Measurements from ENCODE around the gene PCDH9.
"Not testable (repeated sequence)": the region's sequence is repeated elsewhere in the genome, so short reads cannot be mapped to it uniquely, and the experiment has no call there.

The PCDH9 gene

DNA sequence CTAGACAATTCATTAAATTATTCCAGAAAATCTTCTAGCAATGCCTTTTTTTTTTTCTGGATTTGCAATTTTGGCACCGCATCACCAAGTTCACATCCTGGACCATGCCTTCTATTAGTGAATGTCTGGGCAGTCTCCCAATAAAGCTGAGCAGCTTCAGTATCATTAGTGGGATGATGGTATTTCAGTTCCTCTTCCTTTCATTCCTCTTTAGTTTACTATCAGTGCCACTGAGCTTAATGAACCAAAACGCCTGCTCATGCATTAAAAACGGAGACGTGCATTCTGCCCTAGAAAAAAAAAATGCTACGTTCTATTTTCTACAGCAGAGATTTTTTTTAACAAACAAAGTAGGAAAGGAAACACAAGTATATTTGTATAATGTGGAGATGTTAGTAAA, 343.0 kb downstream of the PCDH9 start:
- no peak overlapping the region for H3K4me3 ChIP-seq (ENCODE audit: control insufficient read depth, low read depth, low read length)
- peak; percentile 41 for DNase-seq (ENCODE audit: low read depth)
- TF ChIP-seq, protein P1, sequence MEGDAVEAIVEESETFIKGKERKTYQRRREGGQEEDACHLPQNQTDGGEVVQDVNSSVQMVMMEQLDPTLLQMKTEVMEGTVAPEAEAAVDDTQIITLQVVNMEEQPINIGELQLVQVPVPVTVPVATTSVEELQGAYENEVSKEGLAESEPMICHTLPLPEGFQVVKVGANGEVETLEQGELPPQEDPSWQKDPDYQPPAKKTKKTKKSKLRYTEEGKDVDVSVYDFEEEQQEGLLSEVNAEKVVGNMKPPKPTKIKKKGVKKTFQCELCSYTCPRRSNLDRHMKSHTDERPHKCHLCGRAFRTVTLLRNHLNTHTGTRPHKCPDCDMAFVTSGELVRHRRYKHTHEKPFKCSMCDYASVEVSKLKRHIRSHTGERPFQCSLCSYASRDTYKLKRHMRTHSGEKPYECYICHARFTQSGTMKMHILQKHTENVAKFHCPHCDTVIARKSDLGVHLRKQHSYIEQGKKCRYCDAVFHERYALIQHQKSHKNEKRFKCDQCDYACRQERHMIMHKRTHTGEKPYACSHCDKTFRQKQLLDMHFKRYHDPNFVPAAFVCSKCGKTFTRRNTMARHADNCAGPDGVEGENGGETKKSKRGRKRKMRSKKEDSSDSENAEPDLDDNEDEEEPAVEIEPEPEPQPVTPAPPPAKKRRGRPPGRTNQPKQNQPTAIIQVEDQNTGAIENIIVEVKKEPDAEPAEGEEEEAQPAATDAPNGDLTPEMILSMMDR (conservative IDR thresholded peaks at IDR 0.05; ENCODE audit: control insufficient read depth, insufficient read depth, low read depth, low read length), result no peak

DNA sequence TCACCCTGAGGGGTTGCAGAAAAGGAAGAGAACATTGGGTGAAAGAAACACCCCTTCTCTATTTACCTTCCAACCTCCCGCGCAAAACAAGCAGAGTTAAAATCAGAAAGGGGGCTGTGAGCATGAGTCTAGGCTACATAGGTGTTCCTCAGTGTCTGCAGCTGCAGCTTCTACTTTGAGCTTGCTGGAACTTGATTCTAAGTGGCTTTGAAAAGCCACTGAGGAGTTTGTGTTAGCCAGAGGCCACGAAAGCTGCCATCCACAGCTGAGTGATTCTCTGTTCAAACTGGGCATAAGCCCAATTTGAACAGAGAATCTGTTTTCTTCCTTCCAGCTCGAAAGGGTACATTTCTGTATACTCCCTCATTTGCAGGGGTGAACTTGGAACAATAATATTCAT, 343.9 kb downstream of the PCDH9 start:
- no peak for DNase-seq (ENCODE audit: low read depth)
- TF ChIP-seq, protein P1 (conservative IDR thresholded peaks at IDR 0.05; ENCODE audit: control insufficient read depth, insufficient read depth, low read depth, low read length), result no peak

DNA sequence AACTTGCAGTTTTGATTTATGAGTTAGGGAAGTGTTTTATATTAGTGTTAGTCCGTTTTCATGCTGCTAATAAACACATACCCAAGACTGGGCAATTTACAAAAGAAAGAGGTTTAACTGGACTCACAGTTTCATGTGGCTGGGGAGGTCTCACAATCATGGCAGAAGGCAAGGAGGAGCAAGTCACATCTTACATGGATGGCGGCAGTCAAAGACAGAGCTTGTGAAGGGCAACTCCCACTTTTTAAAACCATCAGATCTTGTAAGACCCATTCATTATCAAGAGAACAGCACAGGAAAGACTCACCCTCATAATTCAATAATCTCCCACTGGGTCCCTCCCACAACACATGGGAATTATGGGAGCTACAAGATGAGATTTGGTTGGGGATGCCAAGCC, 349.0 kb downstream of the PCDH9 start:
- DNase-seq (ENCODE audit: low read depth); H3K4me3 ChIP-seq (ENCODE audit: control insufficient read depth, low read depth, low read length): not testable (repeated sequence)

More for the DNA sequence above, 343.9 kb downstream of the PCDH9 start:
- no peak overlapping the region for H3K4me3 ChIP-seq (ENCODE audit: control insufficient read depth, low read depth, low read length)

DNA sequence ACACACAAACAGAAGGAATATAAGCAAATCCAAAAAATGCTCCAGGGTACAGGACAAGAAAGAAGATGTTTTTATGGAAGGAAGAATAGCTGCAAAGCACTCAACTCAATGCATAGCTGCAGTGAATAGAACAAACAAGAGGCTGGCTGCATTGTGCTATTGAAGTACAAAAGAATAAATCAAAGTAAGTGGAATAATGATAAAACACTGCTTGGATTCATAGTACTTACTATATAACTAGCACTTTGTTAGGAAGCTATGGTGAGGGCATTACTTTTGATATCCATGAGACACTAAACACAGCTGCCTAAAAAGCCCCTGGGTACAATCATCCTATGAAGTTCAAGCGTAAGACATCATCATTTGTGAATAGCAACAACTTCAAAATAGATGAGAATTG, 350.1 kb downstream of the PCDH9 start:
- no peak overlapping the region for H3K4me3 ChIP-seq (ENCODE audit: control insufficient read depth, low read depth, low read length)
- TF ChIP-seq, protein P1 (conservative IDR thresholded peaks at IDR 0.05; ENCODE audit: control insufficient read depth, insufficient read depth, low read depth, low read length), result no peak
- no peak for DNase-seq (ENCODE audit: low read depth)

DNA sequence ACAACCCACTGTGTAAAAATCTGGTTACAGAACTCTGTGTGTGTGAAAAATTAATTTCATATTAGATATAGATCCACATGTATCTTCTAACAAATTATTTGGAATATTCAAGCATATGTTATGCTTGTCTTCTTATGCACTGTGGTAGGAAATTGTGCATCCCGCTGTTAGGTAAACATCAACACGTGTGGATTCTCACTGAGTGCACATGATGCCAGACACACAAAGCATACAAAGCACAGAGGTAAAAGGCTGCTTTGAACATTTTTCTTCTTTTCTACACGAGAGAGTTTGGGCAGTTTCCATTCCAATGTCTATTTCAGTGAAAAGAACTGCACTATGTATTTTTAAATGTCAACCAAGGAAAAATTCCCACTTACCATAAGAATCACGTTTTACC, 354.9 kb downstream of the PCDH9 start:
- DNase-seq (ENCODE audit: low read depth), result no peak
- TF ChIP-seq, protein P1 (conservative IDR thresholded peaks at IDR 0.05; ENCODE audit: control insufficient read depth, insufficient read depth, low read depth, low read length), result no peak

DNA sequence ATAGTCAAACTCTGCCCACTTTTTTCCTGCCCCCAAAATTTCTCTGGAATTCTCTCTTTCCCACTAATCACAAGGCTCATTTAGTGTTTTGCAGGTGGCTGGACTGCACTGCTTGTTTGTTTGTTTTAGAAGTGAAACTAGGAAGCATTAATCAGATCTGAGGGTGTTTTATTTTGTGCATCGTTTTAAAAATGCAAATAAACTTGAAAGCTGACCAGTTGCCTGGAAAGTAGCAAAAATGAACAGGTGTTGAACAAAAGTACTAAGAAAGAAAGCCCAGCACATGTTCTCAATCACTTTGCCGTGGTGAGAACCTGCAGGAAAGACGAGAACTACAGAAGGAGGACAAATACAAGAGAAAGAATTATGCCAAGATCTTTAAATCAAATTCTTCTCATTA, 365.5 kb downstream of the PCDH9 start:
- TF ChIP-seq, protein P1 (conservative IDR thresholded peaks at IDR 0.05; ENCODE audit: control insufficient read depth, insufficient read depth, low read depth, low read length), result no peak
- DNase-seq (ENCODE audit: low read depth), result no peak
- H3K4me3 ChIP-seq (ENCODE audit: control insufficient read depth, low read depth, low read length), result no peak overlapping the region

More for the DNA sequence above, 354.9 kb downstream of the PCDH9 start:
- H3K4me3 ChIP-seq (ENCODE audit: control insufficient read depth, low read depth, low read length), result no peak overlapping the region

DNA sequence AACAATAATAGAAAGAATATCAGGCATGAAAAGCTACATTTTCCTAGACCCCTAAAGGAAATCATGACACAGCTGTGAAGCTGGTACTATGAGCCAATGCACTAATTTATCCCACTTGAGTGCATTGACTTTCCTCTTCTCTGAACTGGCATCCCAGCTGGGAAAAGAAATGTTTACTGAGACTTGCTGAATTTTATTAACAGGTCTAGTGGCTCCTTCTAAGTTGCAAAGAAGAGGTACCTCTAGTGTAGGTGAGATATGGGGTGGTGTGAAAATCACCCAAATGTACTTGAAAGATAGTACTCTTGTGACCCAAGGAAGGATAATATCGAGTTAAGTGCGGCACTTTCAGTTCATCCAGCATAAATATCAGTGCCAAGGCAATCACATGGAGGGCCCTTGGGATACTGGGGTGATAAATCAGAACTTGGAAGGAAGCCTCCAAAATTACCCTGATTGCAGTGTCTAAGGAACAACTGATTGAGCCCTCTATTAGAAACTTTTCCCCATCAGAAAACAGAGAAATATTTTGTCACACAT, 369.2 kb downstream of the PCDH9 start:
- no peak overlapping the region for H3K4me3 ChIP-seq (ENCODE audit: control insufficient read depth, low read depth, low read length)
- TF ChIP-seq, protein P1 (conservative IDR thresholded peaks at IDR 0.05; ENCODE audit: control insufficient read depth, insufficient read depth, low read depth, low read length), result no peak
- no peak for DNase-seq (ENCODE audit: low read depth)
